AG04449 (cell line): Measurements from ENCODE around the gene PARD3B.
A peak's percentile ranks its signal among the peaks of the same experiment; 100 is the strongest.
"Not testable (repeated sequence)": the region's sequence is repeated elsewhere in the genome, so short reads cannot be mapped to it uniquely, and the experiment has no call there.

Experiments used
- CTCF ChIA-PET: fragments of 350-600 bp; formaldehyde crosslinking; extraction: SDS; loops from one replicate; lab custom pipeline; 2021; ENCODE audit warnings: antibody characterized with exemption; lab: Yijun Ruan, JAX
- POLR2A ChIA-PET: fragments of 400-600, 350-600 bp; formaldehyde crosslinking; extraction: SDS; loops from one replicate; lab custom pipeline; 2020; ENCODE audit warnings: antibody characterized with exemption, inconsistent platforms; lab: Yijun Ruan, JAX
- DNase-seq: peaks from one replicate; pipeline ENCODE4 v3.0.0-alpha.2; 2010; ENCODE audit warnings: low read depth, low spot score
- H3K4me3 ChIP-seq: 2 replicates; pipeline ENCODE4 v1.5.1; 2011; ENCODE audit warnings: low read depth, mild to moderate bottlenecking, control low read depth, low read length
- CTCF ChIP-seq: IDR thresholded peaks from one replicate; pipeline ENCODE4 v1.5.1; 2011; ENCODE audit warnings: mild to moderate bottlenecking, moderate library complexity, low read length, control low read depth, inconsistent platforms; ENCODE audit not compliant: insufficient read depth; ENCODE audit errors: missing control alignments

Gene PARD3B

GRCh38 chr2:204545861-204546735 lies 823 bp downstream of the PARD3B start:
- ChIA-PET POLR2A (interaction anchor here (0.6 kb wide), 1 partner anchor 15 kb away, joined by 3 read pairs; no protein-coding TSS in a partner anchor), CTCF (interaction anchor here (1.6 kb wide), 1 partner anchor 146 kb away, joined by 9 read pairs; no protein-coding TSS in a partner anchor)
- TF ChIP-seq CTCF = no peak
- H3K4me3 ChIP-seq = peak overlapping the region; percentile 64
- no peak for DNase-seq

GRCh38 chr2:204550751-204551511 lies 5.7 kb downstream of the PARD3B start:
- no peak for TF ChIP-seq CTCF
- H3K4me3 ChIP-seq = no peak overlapping the region
- ChIA-PET POLR2A (no interaction called here), CTCF (interaction anchor here (0.6 to 1.8 kb wide), 2 partner anchors 37 to 142 kb away, joined by 3 to 6 read pairs; no protein-coding TSS in a partner anchor)
- DNase-seq = peak; percentile 90

- ChIA-PET CTCF (interaction anchor here (0.6 to 1.8 kb wide), 3 partner anchors 13 to 141 kb away, joined by 3 to 6 read pairs (median 3); no protein-coding TSS in a partner anchor), POLR2A (no interaction called here)
- H3K4me3 ChIP-seq = no peak overlapping the region
- DNase-seq = no peak
- no peak for TF ChIP-seq CTCF
Measured at GRCh38 chr2:204551512-204551863, 6.2 kb downstream of the PARD3B start.

- H3K4me3 ChIP-seq = no peak overlapping the region
- CTCF ChIA-PET = no interaction called here
- TF ChIP-seq CTCF = no peak
- POLR2A ChIA-PET = no interaction called here
- DNase-seq = no peak
Measured at GRCh38 chr2:204557604-204558003, 12.3 kb downstream of the PARD3B start.

- CTCF ChIA-PET, DNase-seq, H3K4me3 ChIP-seq, POLR2A ChIA-PET: not testable (repeated sequence)
Measured at GRCh38 chr2:204559358-204559757, 14.1 kb downstream of the PARD3B start.

- TF ChIP-seq CTCF = no peak
- CTCF ChIA-PET = no interaction called here
- DNase-seq = no peak
- POLR2A ChIA-PET = interaction anchor here (0.6 kb wide), 1 partner anchor 15 kb away, joined by 3 read pairs; no protein-coding TSS in a partner anchor
- H3K4me3 ChIP-seq = no peak overlapping the region
Measured at GRCh38 chr2:204560902-204561301, 15.6 kb downstream of the PARD3B start.
